Stimulated activated memory B cell treated with anti-CD40 and anti-IgM and Interleukin-4, amounts not matched to agents 10 μg/mL and 1 μg/mL and 100 μg/mL, for 72 hours (primary cell): Measurements from ENCODE around the gene CORO2B.

ENCODE experiments used
- ATAC-seq: fragments of 150-1000 bp; cut with Tn5 transposase; 2 replicates; pipeline ENCODE4 v1.10.0; 2021
- H3K27ac Mint-ChIP-seq: one replicate; pipeline ENCODE4 v1.8.0; 2022; ENCODE audit warnings: mild to moderate bottlenecking, mixed read lengths
- H3K27me3 Mint-ChIP-seq: one replicate; pipeline ENCODE4 v1.8.0; 2022; ENCODE audit warnings: mixed read lengths
- H3K36me3 Mint-ChIP-seq: one replicate; pipeline ENCODE4 v1.8.0; 2022; ENCODE audit warnings: mixed read lengths
- H3K4me1 Mint-ChIP-seq: one replicate; pipeline ENCODE4 v1.8.0; 2022; ENCODE audit warnings: mixed read lengths
- H3K4me3 Mint-ChIP-seq: one replicate; pipeline ENCODE4 v1.8.0; 2022; ENCODE audit warnings: mild to moderate bottlenecking, moderate library complexity, mixed read lengths
- H3K9me3 Mint-ChIP-seq: one replicate; pipeline ENCODE4 v1.8.0; 2022; ENCODE audit warnings: mixed read lengths

CORO2B gene

GRCh38 chr15:68681836-68682235, 103.0 kb downstream of the CORO2B start:
- no peak overlapping the region for H3K4me3 Mint-ChIP-seq
- no peak for ATAC-seq
- H3K9me3 Mint-ChIP-seq, result no peaks in the 10 kb centered on the region
- H3K27me3 Mint-ChIP-seq, result peaks cover 37% of the 10 kb centered on the region
- H3K36me3 Mint-ChIP-seq, result no peaks in the 10 kb centered on the region
- no peaks in the 10 kb centered on the region for H3K4me1 Mint-ChIP-seq
- no peak overlapping the region for H3K27ac Mint-ChIP-seq

GRCh38 chr15:68682330-68682729, 103.5 kb downstream of the CORO2B start:
- ATAC-seq, result no peak
- no peak overlapping the region for H3K4me3 Mint-ChIP-seq
- H3K27ac Mint-ChIP-seq, result no peak overlapping the region
- no peaks in the 10 kb centered on the region for H3K36me3 Mint-ChIP-seq
- H3K27me3 Mint-ChIP-seq, result peaks cover 32% of the 10 kb centered on the region
- H3K4me1 Mint-ChIP-seq, result no peaks in the 10 kb centered on the region
- no peaks in the 10 kb centered on the region for H3K9me3 Mint-ChIP-seq

GRCh38 chr15:68683026-68683425, 104.2 kb downstream of the CORO2B start:
- H3K4me3 Mint-ChIP-seq, result no peak overlapping the region
- no peak for ATAC-seq
- no peaks in the 10 kb centered on the region for H3K36me3 Mint-ChIP-seq
- no peak overlapping the region for H3K27ac Mint-ChIP-seq
- peaks cover 25% of the 10 kb centered on the region for H3K27me3 Mint-ChIP-seq
- H3K9me3 Mint-ChIP-seq, result no peaks in the 10 kb centered on the region
- no peaks in the 10 kb centered on the region for H3K4me1 Mint-ChIP-seq

- Mint-ChIP-seq H3K36me3 (no peaks in the 10 kb centered on the region), H3K9me3 (no peaks in the 10 kb centered on the region), H3K4me1 (no peaks in the 10 kb centered on the region), H3K4me3 (no peak overlapping the region), H3K27me3 (peaks cover 20% of the 10 kb centered on the region), H3K27ac (no peak overlapping the region)
- ATAC-seq, result no peak
Measured at GRCh38 chr15:68683551-68683950, 104.8 kb downstream of the CORO2B start.

GRCh38 chr15:68684476-68684875, 105.7 kb downstream of the CORO2B start:
- H3K27ac Mint-ChIP-seq, result no peak overlapping the region
- no peaks in the 10 kb centered on the region for H3K9me3 Mint-ChIP-seq
- peaks cover 13% of the 10 kb centered on the region for H3K27me3 Mint-ChIP-seq

GRCh38 chr15:68687136-68687735, 108.4 kb downstream of the CORO2B start:
- Mint-ChIP-seq H3K27ac (no peak overlapping the region), H3K4me1 (no peaks in the 10 kb centered on the region), H3K4me3 (no peak overlapping the region), H3K36me3 (no peaks in the 10 kb centered on the region), H3K9me3 (no peaks in the 10 kb centered on the region), H3K27me3 (no peaks in the 10 kb centered on the region)
- ATAC-seq, result no peak

More at GRCh38 chr15:68684476-68684875, 105.7 kb downstream of the CORO2B start:
- no peak for ATAC-seq
- Mint-ChIP-seq H3K36me3 (no peaks in the 10 kb centered on the region), H3K4me1 (no peaks in the 10 kb centered on the region), H3K4me3 (no peak overlapping the region)

- Mint-ChIP-seq H3K27ac (no peak overlapping the region), H3K9me3 (peaks cover 2% of the 10 kb centered on the region), H3K4me1 (no peaks in the 10 kb centered on the region), H3K4me3 (no peak overlapping the region), H3K36me3 (no peaks in the 10 kb centered on the region), H3K27me3 (peaks cover 20% of the 10 kb centered on the region)
- ATAC-seq, result no peak
Measured at GRCh38 chr15:68691705-68692104, 112.9 kb downstream of the CORO2B start.

- peaks cover 31% of the 10 kb centered on the region for H3K27me3 Mint-ChIP-seq
- ATAC-seq, result no peak
- no peak overlapping the region for H3K4me3 Mint-ChIP-seq
- no peaks in the 10 kb centered on the region for H3K4me1 Mint-ChIP-seq
- H3K36me3 Mint-ChIP-seq, result no peaks in the 10 kb centered on the region
- peaks cover 2% of the 10 kb centered on the region for H3K9me3 Mint-ChIP-seq
- no peak overlapping the region for H3K27ac Mint-ChIP-seq
Measured at GRCh38 chr15:68693071-68693470, 114.3 kb downstream of the CORO2B start.

- Mint-ChIP-seq H3K27me3 (peaks cover 39% of the 10 kb centered on the region), H3K4me1 (no peaks in the 10 kb centered on the region), H3K27ac (no peak overlapping the region), H3K9me3 (peaks cover 2% of the 10 kb centered on the region), H3K36me3 (no peaks in the 10 kb centered on the region), H3K4me3 (no peak overlapping the region)
- ATAC-seq, result no peak
Measured at GRCh38 chr15:68694111-68694510, 115.3 kb downstream of the CORO2B start.

- Mint-ChIP-seq H3K4me3 (no peak overlapping the region), H3K36me3 (no peaks in the 10 kb centered on the region), H3K4me1 (no peaks in the 10 kb centered on the region), H3K27me3 (peaks cover 45% of the 10 kb centered on the region), H3K9me3 (peaks cover 2% of the 10 kb centered on the region), H3K27ac (no peak overlapping the region)
- ATAC-seq, result no peak
Measured at GRCh38 chr15:68695061-68695595, 116.3 kb downstream of the CORO2B start.

- no peaks in the 10 kb centered on the region for H3K4me1 Mint-ChIP-seq
- peaks cover 2% of the 10 kb centered on the region for H3K9me3 Mint-ChIP-seq
- H3K27me3 Mint-ChIP-seq, result peaks cover 53% of the 10 kb centered on the region
- no peaks in the 10 kb centered on the region for H3K36me3 Mint-ChIP-seq
- H3K4me3 Mint-ChIP-seq, result no peak overlapping the region
- no peak overlapping the region for H3K27ac Mint-ChIP-seq
- ATAC-seq, result no peak
Measured at GRCh38 chr15:68696414-68697363, 117.9 kb downstream of the CORO2B start.

- H3K9me3 Mint-ChIP-seq, result peaks cover 2% of the 10 kb centered on the region
- H3K36me3 Mint-ChIP-seq, result no peaks in the 10 kb centered on the region
Measured at GRCh38 chr15:68697711-68698690, 119.2 kb downstream of the CORO2B start.

GRCh38 chr15:68698708-68699107, 119.9 kb downstream of the CORO2B start:
- Mint-ChIP-seq H3K4me1 (no peaks in the 10 kb centered on the region), H3K27ac (no peak overlapping the region), H3K9me3 (peaks cover 2% of the 10 kb centered on the region), H3K36me3 (no peaks in the 10 kb centered on the region), H3K4me3 (no peak overlapping the region), H3K27me3 (peaks cover 45% of the 10 kb centered on the region)
- no peak for ATAC-seq

More at GRCh38 chr15:68697711-68698690, 119.2 kb downstream of the CORO2B start:
- Mint-ChIP-seq H3K27me3 (peaks cover 49% of the 10 kb centered on the region), H3K27ac (no peak overlapping the region), H3K4me3 (no peak overlapping the region), H3K4me1 (no peaks in the 10 kb centered on the region)
- ATAC-seq, result no peak

GRCh38 chr15:68699124-68699880, 120.5 kb downstream of the CORO2B start:
- Mint-ChIP-seq H3K4me3 (no peak overlapping the region), H3K27me3 (peaks cover 45% of the 10 kb centered on the region), H3K36me3 (no peaks in the 10 kb centered on the region), H3K4me1 (no peaks in the 10 kb centered on the region), H3K27ac (no peak overlapping the region), H3K9me3 (peaks cover 2% of the 10 kb centered on the region)
- no peak for ATAC-seq
